Cardiac fibroblast (primary cell): ENCODE data around the gene TMEM63B.

ENCODE experiments used
- DNase-seq, 2 donors: peaks; one replicate each; pipeline versions ENCODE4 v3.0.0 to v3.0.0-alpha.2; 2010; ENCODE audit warnings: low read depth in 2 of 2
- H3K4me3 ChIP-seq, 2 donors: replicated peaks in 1 of 2; 1 replicate in 1 of 2; 2 replicates in 1 of 2; pipeline ENCODE4 v1.5.1; 2011; ENCODE audit warnings: low read depth in 2 of 2, low read length in 2 of 2, mild to moderate bottlenecking in 2 of 2, moderate library complexity in 1 of 2
- TF ChIP-seq, protein P1 (sequence below): IDR thresholded peaks from one replicate; pipeline ENCODE4 v1.5.1; 2011; ENCODE audit warnings: low read depth, mild to moderate bottlenecking, low read length, inconsistent platforms

TMEM63B gene

DNA sequence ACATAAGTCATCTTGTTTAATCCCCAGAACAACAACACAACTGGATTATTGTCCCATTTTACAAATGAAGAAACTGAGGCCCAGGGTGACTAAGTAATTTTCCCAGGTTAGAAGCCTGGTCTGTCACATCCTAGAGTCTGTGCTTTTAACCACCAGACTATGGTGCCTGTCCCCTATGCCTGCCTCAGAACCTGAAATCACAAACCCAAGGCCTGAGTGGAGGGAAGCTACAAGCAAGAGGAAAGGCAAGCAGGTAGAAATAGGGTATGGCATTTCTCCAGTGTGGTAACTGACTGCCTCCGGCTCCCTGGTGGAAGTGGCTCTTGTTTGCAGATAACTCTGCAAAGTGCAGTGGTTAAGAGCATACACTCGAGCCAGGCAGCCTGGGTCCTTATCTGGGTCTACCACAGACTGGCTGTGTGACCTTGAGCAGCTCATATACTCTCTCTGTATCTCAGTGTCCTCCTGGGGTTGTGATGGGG, 2.5 kb downstream of the TMEM63B start:
- H3K4me3 ChIP-seq: no peak overlapping the region
- TF ChIP-seq, protein P1, sequence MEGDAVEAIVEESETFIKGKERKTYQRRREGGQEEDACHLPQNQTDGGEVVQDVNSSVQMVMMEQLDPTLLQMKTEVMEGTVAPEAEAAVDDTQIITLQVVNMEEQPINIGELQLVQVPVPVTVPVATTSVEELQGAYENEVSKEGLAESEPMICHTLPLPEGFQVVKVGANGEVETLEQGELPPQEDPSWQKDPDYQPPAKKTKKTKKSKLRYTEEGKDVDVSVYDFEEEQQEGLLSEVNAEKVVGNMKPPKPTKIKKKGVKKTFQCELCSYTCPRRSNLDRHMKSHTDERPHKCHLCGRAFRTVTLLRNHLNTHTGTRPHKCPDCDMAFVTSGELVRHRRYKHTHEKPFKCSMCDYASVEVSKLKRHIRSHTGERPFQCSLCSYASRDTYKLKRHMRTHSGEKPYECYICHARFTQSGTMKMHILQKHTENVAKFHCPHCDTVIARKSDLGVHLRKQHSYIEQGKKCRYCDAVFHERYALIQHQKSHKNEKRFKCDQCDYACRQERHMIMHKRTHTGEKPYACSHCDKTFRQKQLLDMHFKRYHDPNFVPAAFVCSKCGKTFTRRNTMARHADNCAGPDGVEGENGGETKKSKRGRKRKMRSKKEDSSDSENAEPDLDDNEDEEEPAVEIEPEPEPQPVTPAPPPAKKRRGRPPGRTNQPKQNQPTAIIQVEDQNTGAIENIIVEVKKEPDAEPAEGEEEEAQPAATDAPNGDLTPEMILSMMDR: no peak
- DNase-seq: no peak

DNA sequence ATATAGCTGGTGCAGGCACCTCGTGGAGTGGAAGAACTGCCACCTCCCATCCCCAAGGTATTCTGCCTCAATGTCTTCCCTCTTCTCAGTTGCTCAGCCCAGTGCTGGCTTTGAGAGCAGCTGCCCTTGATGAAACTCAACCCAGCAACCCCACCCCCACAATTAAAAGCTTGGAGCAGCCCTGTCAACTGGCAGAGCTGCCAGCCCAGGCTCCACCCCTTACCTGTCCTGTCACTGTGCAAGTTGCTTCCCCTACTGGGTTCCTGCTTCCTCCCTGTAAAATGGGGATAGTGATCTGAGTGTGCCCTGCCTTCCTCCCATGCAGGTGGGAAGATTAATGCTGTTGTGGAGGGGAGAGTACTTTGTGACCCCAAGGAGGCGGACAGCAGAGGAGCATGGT, 4.5 kb downstream of the TMEM63B start:
- DNase-seq: no peak
- no peak overlapping the region for H3K4me3 ChIP-seq
- TF ChIP-seq, protein P1: no peak

DNA sequence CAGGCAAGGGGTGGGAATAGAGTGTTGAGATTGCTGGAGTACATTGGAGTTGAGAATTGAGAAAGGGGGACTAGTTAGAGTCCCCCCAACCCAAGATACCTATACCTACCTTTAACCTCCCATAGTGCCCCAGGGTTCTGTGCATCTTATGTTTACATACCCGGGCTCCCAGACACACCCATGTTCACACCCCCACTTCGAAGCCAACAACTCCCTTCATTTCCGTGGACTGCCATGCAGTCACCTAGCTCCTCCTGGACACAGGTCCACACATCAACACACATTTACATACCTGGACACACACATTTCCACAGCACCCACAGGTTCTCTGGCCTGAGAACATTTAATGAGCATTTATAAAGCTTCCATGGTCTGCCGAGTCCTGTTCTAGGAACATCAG, 5.1 kb downstream of the TMEM63B start:
- TF ChIP-seq, protein P1: no peak
- no peak overlapping the region for H3K4me3 ChIP-seq
- DNase-seq: no peak

DNA sequence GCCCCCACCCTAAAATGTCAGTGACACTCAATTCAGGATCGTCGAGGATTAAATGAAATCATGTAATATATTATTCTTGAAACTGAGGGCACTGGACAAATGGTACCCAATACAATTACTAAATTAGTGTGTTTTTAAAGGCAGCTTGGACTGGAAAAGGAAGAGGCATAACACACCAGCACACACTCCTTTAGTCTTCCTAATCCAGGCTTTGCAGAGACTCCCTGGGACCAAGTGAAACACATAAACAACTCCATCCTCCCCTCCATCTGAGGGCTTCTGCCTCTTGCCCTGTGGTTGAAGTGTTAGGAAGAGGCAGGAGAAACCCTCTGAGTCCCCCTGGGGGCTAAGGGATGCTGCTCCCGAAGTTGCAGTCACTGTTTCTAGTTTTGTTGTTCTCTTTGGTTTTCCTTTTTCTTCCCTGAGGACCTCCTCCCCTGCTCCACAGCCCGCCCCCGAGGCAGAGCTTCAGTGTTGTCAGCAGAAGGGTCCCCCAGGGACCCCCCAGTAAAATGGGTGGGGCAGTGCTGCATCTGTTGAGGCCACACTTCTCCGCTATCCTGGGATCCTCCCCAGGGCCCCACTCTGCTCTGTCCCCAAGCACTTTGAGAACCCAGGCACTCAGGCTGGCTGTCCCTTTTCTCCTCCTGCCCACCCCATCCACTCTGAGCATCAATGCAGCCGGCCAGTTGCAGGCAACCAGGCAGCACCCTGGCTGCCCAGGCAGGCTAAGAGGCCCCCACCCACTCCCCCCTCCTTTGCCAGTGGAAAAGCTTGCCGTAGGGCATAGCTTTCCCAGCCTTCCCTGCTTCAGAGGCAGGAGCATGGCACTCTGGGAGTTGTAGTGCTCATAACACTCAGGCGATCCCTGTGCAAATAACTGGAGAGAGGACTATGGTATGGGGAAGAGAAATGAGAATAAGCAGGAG, 5.9 kb downstream of the TMEM63B start:
- DNase-seq: peak; percentile 42 to 67
- H3K4me3 ChIP-seq: no peak overlapping the region
- TF ChIP-seq, protein P1: no peak

DNA sequence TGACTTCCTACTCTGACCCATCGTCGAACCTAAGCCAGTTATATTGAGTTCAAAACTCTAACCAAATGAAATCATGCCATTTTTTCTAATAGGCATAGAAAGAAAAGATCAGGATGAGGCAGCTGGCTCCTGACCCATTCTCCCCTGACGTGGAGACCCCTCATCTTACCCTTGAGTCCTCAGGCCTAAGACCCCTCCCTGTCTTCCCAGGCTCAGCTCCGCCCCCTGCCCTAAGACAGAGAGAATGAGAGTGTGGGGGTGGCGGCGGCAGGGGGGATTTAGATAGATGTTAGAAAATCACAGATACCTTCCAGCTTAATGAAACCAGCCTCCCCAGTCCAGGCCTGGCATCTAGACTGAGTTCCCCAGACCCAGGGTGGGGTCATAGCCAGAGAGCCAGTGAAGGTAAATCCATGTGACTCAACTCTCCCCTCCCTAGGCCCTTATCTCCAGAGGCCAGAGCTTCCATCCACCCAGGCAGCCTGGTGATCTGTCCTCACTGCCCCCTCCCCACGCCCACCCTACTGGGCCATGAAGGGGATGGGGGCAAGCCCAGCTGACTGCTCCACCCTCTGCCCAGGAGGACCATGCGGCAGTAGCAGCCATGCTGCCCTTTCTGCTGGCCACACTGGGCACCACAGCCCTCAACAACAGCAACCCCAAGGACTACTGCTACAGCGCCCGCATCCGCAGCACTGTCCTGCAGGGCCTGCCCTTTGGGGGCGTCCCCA, 6.8 kb downstream of the TMEM63B start:
- no peak overlapping the region for H3K4me3 ChIP-seq
- TF ChIP-seq, protein P1: no peak
- no peak for DNase-seq

DNA sequence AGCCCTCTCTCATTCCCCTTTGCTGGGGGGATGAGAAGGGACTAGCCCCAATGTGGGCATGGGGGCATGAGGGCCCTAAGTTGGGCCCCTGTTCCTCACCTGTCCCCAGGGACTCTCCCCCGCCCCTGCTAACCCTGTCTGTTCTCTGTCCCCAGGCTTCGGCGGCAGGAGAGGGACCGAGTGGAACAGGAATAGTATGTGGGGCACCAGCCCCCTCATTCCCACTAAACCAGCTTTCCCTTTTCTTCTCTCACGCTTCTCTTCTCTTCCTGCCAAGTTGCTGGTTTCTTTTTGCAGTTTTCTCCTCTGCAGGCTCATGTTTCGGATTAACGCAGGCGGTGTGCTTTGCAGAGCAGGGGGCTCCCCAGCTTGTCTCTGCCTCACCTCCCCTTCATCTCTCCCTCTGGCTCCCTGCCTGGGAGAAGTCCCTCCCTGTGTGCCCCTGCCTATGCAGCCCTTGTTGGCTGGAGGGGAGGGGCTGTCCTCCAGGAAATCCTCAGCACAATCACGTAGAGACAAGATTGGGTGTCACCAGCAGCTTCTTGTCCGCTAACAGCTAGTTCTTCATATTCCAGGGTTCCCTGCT, 7.9 kb downstream of the TMEM63B start:
- TF ChIP-seq, protein P1: no peak
- no peak for DNase-seq
- H3K4me3 ChIP-seq: no peak overlapping the region
